CD8-positive, alpha-beta memory T cell (primary cell): ENCODE results near the gene ENAH. TPM values are rescaled to one million over a fixed set of nuclear protein-coding genes. Genes with fewer than 3 reads are reported as not detected.

Source experiments
- CTCF ChIA-PET: fragments of 350-600 bp; sonication (Branson Sonifier 250); formaldehyde crosslinking; loops from one replicate; lab custom pipeline; 2021; ENCODE audit warnings: antibody characterized with exemption; lab: Charles Lee
- POLR2A ChIA-PET: fragments of 350-600 bp; sonication (Branson Sonifier 250); formaldehyde crosslinking; loops from one replicate; lab custom pipeline; 2021; ENCODE audit warnings: antibody characterized with exemption; lab: Charles Lee
- DNase-seq, 5 donors: peaks; one replicate each; pipeline versions ENCODE4 v3.0.0 to v3.0.0-alpha.2; 2020 to 2022; ENCODE audit warnings: mixed read lengths in 1 of 5
- H3K27ac ChIP-seq: one replicate; pipeline ENCODE4 v1.7.0; 2013; ENCODE audit warnings: low read depth, mild to moderate bottlenecking, low read length, moderate library complexity
- H3K27me3 ChIP-seq: 2 replicates; pipeline ENCODE4 v1.7.0; 2013; ENCODE audit warnings: low read length, mild to moderate bottlenecking; ENCODE audit not compliant: insufficient read depth, poor library complexity, severe bottlenecking
- H3K36me3 ChIP-seq: 2 replicates; pipeline ENCODE4 v1.7.0; 2013; ENCODE audit warnings: mild to moderate bottlenecking, low read length, moderate library complexity; ENCODE audit not compliant: insufficient read depth
- H3K4me1 ChIP-seq: 2 replicates; pipeline ENCODE4 v1.7.0; 2013; ENCODE audit warnings: mild to moderate bottlenecking, low read length, moderate library complexity; ENCODE audit not compliant: insufficient read depth
- H3K4me3 ChIP-seq: 2 replicates; pipeline ENCODE4 v1.7.0; 2013; ENCODE audit warnings: mild to moderate bottlenecking, low read length
- H3K9me3 ChIP-seq: 2 replicates; pipeline ENCODE4 v1.7.0; 2013; ENCODE audit warnings: mild to moderate bottlenecking, low read length
- H3K27ac Mint-ChIP-seq, 8 donors: one replicate each; pipeline ENCODE4 v1.8.0; 2020 to 2021; ENCODE audit warnings: mixed read lengths in 8 of 8, mild to moderate bottlenecking in 6 of 8, inconsistent platforms in 3 of 8, moderate library complexity in 3 of 8
- H3K27me3 Mint-ChIP-seq, 2 donors: one replicate each; pipeline ENCODE4 v1.8.0; 2020 to 2021; ENCODE audit warnings: mixed read lengths in 2 of 2, mild to moderate bottlenecking in 1 of 2, moderate library complexity in 1 of 2
- H3K36me3 Mint-ChIP-seq, 3 donors: one replicate each; pipeline ENCODE4 v1.8.0; 2020 to 2021; ENCODE audit warnings: mixed read lengths in 3 of 3, inconsistent platforms in 1 of 3, mild to moderate bottlenecking in 1 of 3
- H3K4me1 Mint-ChIP-seq, 3 donors: one replicate each; pipeline ENCODE4 v1.8.0; 2020 to 2021; ENCODE audit warnings: mixed read lengths in 3 of 3, inconsistent platforms in 1 of 3, mild to moderate bottlenecking in 1 of 3
- H3K4me3 Mint-ChIP-seq, 7 donors: one replicate each; pipeline ENCODE4 v1.8.0; 2020 to 2021; ENCODE audit warnings: mixed read lengths in 7 of 7, mild to moderate bottlenecking in 6 of 7, moderate library complexity in 4 of 7, inconsistent platforms in 2 of 7
- H3K9me3 Mint-ChIP-seq, 5 donors: one replicate each; pipeline ENCODE4 v1.8.0; 2020 to 2022; ENCODE audit warnings: mixed read lengths in 5 of 5, mild to moderate bottlenecking in 3 of 5, moderate library complexity in 2 of 5, inconsistent platforms in 1 of 5
- polyA plus RNA-seq: library from polyadenylated mRNA; unstranded; fragments of 300-500 nt; fragmentation: Illumina TruSeq; gene quantifications from one replicate; pipeline ENCODE4 v1.2.3, GENCODE V29; 2021
- total RNA-seq, 2 experiments: library from RNA; stranded (reverse); gene quantifications; one replicate each; pipeline ENCODE4 v1.2.3, GENCODE V29; 2021

Gene ENAH
- total and polyA plus RNA-seq, 3 experiments from 2014 or later, result 0.53 TPM; not detected in 1

DNA sequence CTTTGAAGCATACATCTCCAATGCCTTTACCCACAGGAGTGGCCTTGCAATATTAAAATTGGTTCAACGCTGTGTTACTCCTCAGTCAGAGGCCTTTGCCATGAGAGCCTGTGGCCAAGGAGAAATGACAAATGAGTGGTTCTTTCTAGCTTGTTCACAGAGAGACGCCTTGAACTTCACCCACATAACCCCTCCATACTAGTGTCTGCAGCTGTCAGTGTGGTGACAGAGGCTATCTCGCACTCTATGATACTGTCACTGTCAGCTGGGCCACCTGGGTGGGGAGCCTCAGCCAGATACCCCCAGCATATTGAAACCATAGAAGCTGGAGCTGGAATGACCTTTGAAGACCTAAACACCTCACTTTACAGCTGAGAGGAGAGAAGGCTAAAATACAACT, 167.7 kb downstream of the ENAH start:
- Mint-ChIP-seq H3K9me3 (no peaks in the 10 kb centered on the region), H3K36me3 (no peaks in the 10 kb centered on the region), H3K4me1 (peaks cover 0 to 2% (median 0%) of the 10 kb centered on the region in 3 donors), H3K27me3 (peaks cover 7 to 8% of the 10 kb centered on the region in 2 donors), H3K4me3 (no peak overlapping the region), H3K27ac (no peak overlapping the region)
- POLR2A ChIA-PET, result interaction anchor here (0.5 kb wide), 1 partner anchor 679 kb away, joined by 6 read pairs; no protein-coding TSS in a partner anchor
- Histone ChIP-seq H3K27me3 (peaks cover 4% of the 10 kb centered on the region), H3K27ac (no peak overlapping the region), H3K4me1 (no peaks in the 10 kb centered on the region), H3K9me3 (no peaks in the 10 kb centered on the region), H3K4me3 (no peak overlapping the region), H3K36me3 (no peaks in the 10 kb centered on the region)
- CTCF ChIA-PET, result interaction anchor here (1.1 to 2.4 kb wide), 4 partner anchors 10 to 491 kb away, joined by 3 to 17 read pairs (median 4); partner anchors contain the start of gene SRP9
- DNase-seq, result no peak

DNA sequence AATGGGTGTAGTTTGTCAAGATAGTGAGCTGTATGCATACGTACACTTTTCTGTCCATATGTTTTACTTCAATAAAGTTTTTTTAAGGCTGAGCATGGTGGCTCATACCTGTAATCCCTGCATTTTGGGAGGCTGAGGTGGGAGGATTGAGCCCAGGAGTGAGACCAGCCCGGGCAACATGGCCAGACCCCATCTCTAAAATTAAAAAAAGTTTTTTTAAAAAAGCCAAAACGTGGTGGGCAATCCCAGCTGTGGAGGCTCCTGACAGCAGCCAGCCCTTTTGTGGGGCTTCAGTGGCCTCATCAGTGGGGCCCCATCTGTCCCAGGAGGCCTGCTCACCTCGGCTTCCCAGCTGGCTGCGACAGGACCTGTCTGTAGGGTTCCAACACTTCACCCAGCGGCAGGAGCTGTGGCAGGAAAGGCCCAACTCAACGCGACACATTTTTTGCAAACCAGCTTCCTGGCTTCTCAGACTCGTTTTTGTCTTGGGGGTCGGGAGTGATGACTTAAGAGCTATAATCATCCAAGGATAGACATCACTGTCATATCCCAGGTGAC, 168.2 kb downstream of the ENAH start:
- H3K36me3 ChIP-seq, result no peaks in the 10 kb centered on the region
- no peaks in the 10 kb centered on the region for H3K9me3 Mint-ChIP-seq
- H3K27me3 ChIP-seq, result peaks cover 4% of the 10 kb centered on the region
- H3K4me1 Mint-ChIP-seq, result peaks cover 0 to 2% (median 0%) of the 10 kb centered on the region in 3 donors
- H3K4me1 ChIP-seq, result no peaks in the 10 kb centered on the region
- H3K27ac Mint-ChIP-seq, result no peak overlapping the region
- no peak overlapping the region for H3K27ac ChIP-seq
- H3K36me3 Mint-ChIP-seq, result no peaks in the 10 kb centered on the region
- H3K9me3 ChIP-seq, result no peaks in the 10 kb centered on the region
- ChIA-PET CTCF (interaction anchor here (1.1 to 2.4 kb wide), 3 partner anchors 10 to 293 kb away, joined by 3 to 17 read pairs (median 5); partner anchors contain the start of gene SRP9), POLR2A (no interaction called here)
- H3K4me3 Mint-ChIP-seq, result no peak overlapping the region
- no peak for DNase-seq
- H3K4me3 ChIP-seq, result no peak overlapping the region
- H3K27me3 Mint-ChIP-seq, result peaks cover 5 to 7% of the 10 kb centered on the region in 2 donors

GRCh38 chr1:225483818-225484656, 168.9 kb downstream of the ENAH start:
- Mint-ChIP-seq H3K36me3 (no peaks in the 10 kb centered on the region), H3K27me3 (peaks cover 5 to 7% of the 10 kb centered on the region in 2 donors), H3K4me1 (peaks cover 0 to 2% (median 0%) of the 10 kb centered on the region in 3 donors), H3K27ac (peak overlapping the region in 1 of 8 donors; percentile 75), H3K4me3 (no peak overlapping the region), H3K9me3 (no peaks in the 10 kb centered on the region)
- Histone ChIP-seq H3K27me3 (peaks cover 4% of the 10 kb centered on the region), H3K27ac (no peak overlapping the region), H3K9me3 (no peaks in the 10 kb centered on the region), H3K4me1 (no peaks in the 10 kb centered on the region), H3K36me3 (no peaks in the 10 kb centered on the region), H3K4me3 (no peak overlapping the region)
- no peak for DNase-seq
- ChIA-PET CTCF (interaction anchor here (1.3 to 2.4 kb wide), 3 partner anchors 9 to 16 kb away, joined by 4 to 17 read pairs (median 5); no protein-coding TSS in a partner anchor), POLR2A (no interaction called here)

DNA sequence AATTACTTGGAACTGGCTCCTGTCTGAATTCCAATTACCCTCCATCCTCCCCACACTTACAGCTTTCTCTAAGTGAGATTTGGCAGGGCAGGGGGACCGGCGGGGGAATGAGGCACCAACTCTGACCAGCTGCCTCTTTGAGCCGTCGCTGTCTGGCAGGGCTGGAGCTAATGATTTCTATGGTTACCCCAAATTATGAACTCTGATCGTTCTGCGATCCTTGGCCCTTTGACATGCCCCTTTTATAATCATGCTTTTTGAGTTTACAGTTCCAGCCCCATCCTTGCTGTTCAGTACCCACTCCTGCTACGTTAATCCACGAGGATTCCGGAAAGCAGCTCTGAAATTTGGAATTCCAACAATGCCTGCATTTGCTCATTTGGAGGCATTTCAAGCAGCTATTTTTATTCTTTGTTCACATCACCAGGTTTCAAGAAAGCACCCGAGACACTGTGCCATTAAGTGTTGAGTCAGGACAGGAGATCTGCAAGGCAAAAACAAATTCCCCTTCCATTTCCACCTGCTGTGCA, 170.4 kb downstream of the ENAH start:
- H3K4me1 Mint-ChIP-seq, result peaks cover 9 to 10% (median 10%) of the 10 kb centered on the region in 3 donors
- peaks cover 4% of the 10 kb centered on the region for H3K27me3 ChIP-seq
- H3K27me3 Mint-ChIP-seq, result peaks cover 5 to 7% of the 10 kb centered on the region in 2 donors
- no peak overlapping the region for H3K27ac ChIP-seq
- no peaks in the 10 kb centered on the region for H3K9me3 ChIP-seq
- no peak overlapping the region for H3K27ac Mint-ChIP-seq
- ChIA-PET POLR2A (no interaction called here), CTCF (interaction anchor here (0.7 to 1.8 kb wide), 5 partner anchors 9 to 493 kb away, joined by 3 to 5 read pairs (median 3); partner anchors contain the start of gene SRP9)
- H3K4me3 ChIP-seq, result no peak overlapping the region
- H3K36me3 Mint-ChIP-seq, result no peaks in the 10 kb centered on the region
- no peaks in the 10 kb centered on the region for H3K36me3 ChIP-seq
- no peak for DNase-seq
- H3K9me3 Mint-ChIP-seq, result no peaks in the 10 kb centered on the region
- H3K4me1 ChIP-seq, result peaks cover 8% of the 10 kb centered on the region
- H3K4me3 Mint-ChIP-seq, result no peak overlapping the region

GRCh38 chr1:225481738-225482137, 171.2 kb downstream of the ENAH start:
- H3K9me3 ChIP-seq, result no peaks in the 10 kb centered on the region
- Mint-ChIP-seq H3K4me1 (peaks cover 17% of the 10 kb centered on the region in 3 donors), H3K9me3 (no peaks in the 10 kb centered on the region), H3K36me3 (no peaks in the 10 kb centered on the region), H3K27me3 (peaks cover 5 to 7% of the 10 kb centered on the region in 2 donors), H3K4me3 (no peak overlapping the region), H3K27ac (peak overlapping the region in 1 of 8 donors; percentile 14)
- DNase-seq, result no peak
- no peak overlapping the region for H3K4me3 ChIP-seq
- ChIA-PET POLR2A (no interaction called here), CTCF (interaction anchor here (0.9 to 1.8 kb wide), 6 partner anchors 8 to 506 kb away, joined by 3 to 5 read pairs (median 4); no protein-coding TSS in a partner anchor)
- peaks cover 15% of the 10 kb centered on the region for H3K4me1 ChIP-seq
- H3K27me3 ChIP-seq, result peaks cover 4% of the 10 kb centered on the region
- H3K36me3 ChIP-seq, result no peaks in the 10 kb centered on the region
- no peak overlapping the region for H3K27ac ChIP-seq

GRCh38 chr1:225480825-225481434, 172.0 kb downstream of the ENAH start:
- no peak overlapping the region for H3K27ac ChIP-seq
- peaks cover 22 to 25% (median 24%) of the 10 kb centered on the region in 3 donors for H3K4me1 Mint-ChIP-seq
- no peak overlapping the region for H3K4me3 ChIP-seq
- H3K36me3 ChIP-seq, result no peaks in the 10 kb centered on the region
- no peaks in the 10 kb centered on the region for H3K9me3 Mint-ChIP-seq
- H3K4me1 ChIP-seq, result peaks cover 21% of the 10 kb centered on the region
- H3K36me3 Mint-ChIP-seq, result no peaks in the 10 kb centered on the region
- peak overlapping the region in 2 of 8 donors; percentile 27 to 70 for H3K27ac Mint-ChIP-seq
- H3K27me3 Mint-ChIP-seq, result peaks cover 5 to 7% of the 10 kb centered on the region in 2 donors
- no peaks in the 10 kb centered on the region for H3K9me3 ChIP-seq
- peak; percentile 21 to 63 (median 27) for DNase-seq
- ChIA-PET CTCF (interaction anchor here (0.6 to 1.8 kb wide), 8 partner anchors 8 to 507 kb away, joined by 3 to 5 read pairs (median 3); partner anchors contain the start of gene SRP9), POLR2A (interaction anchor here (1.3 kb wide), 1 partner anchor 14 kb away, joined by 4 read pairs; no protein-coding TSS in a partner anchor)
- H3K4me3 Mint-ChIP-seq, result no peak overlapping the region
- peaks cover 4% of the 10 kb centered on the region for H3K27me3 ChIP-seq

GRCh38 chr1:225479996-225480720, 172.8 kb downstream of the ENAH start:
- Mint-ChIP-seq H3K27me3 (peaks cover 5 to 7% of the 10 kb centered on the region in 2 donors), H3K27ac (no peak overlapping the region), H3K4me3 (no peak overlapping the region), H3K36me3 (no peaks in the 10 kb centered on the region), H3K4me1 (peaks cover 25 to 26% (median 26%) of the 10 kb centered on the region in 3 donors), H3K9me3 (no peaks in the 10 kb centered on the region)
- Histone ChIP-seq H3K36me3 (no peaks in the 10 kb centered on the region), H3K4me1 (peaks cover 23% of the 10 kb centered on the region), H3K9me3 (no peaks in the 10 kb centered on the region), H3K27me3 (peaks cover 4% of the 10 kb centered on the region), H3K27ac (no peak overlapping the region), H3K4me3 (no peak overlapping the region)
- ChIA-PET CTCF (interaction anchor here (0.9 to 2.3 kb wide), 6 partner anchors 11 to 508 kb away, joined by 3 to 6 read pairs (median 4); no protein-coding TSS in a partner anchor), POLR2A (interaction anchor here (1.3 kb wide), 1 partner anchor 13 kb away, joined by 4 read pairs; no protein-coding TSS in a partner anchor)
- DNase-seq, result no peak
